ENCODE measurements around the gene MCTP1. TPM values are rescaled to one million over a fixed set of nuclear protein-coding genes. Genes with fewer than 3 reads are reported as not detected.

MCTP1 gene
- total and polyA plus RNA-seq, 2 experiments from 2014 or later, result 1.3 to 5.7 TPM

DNA sequence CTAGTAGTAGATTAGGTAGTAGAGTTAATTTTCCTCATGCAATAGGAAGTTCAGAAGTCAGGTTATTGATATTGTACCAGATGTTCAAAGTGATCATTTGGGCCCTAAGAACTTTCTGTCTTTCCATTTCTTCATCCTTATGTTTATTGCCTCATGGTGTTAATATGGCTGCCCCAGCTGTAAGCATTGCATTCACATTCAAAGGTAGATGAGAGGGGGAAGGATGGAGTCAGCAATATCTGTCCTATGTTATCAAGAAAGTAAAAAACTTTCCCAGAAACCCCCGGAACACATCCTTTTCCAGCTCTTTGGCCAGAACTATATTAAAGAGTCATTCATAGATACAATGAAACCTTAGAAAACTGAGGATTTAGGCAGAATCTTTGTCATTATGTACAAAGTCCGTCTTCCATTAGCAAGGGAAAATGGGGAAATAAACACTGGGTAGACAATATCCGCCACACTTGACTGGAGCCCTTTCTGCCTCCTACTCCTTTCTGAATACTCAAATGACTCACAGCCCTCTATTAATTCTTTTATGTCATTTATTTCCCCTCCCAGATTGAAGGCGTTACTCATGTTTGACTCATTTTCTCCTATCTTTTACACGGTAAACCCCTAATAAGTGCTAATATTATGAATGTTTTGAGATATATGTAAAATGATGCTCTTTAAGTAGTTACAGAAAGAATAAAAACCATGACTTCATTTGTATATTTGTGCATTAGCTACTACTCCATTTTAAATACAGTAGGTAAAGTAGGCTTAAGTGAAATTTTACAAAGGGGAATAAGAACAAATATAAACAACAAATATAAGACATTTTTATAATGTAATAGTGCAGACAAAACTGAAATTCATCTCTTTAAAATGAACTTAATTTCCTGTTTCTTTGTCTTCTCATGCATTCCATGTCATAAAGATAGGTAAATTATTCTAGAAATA, 538.8 kb downstream of the MCTP1 start:
- H2AFZ ChIP-seq, result no peak overlapping the region
- no peaks in the 10 kb centered on the region for H3K79me2 ChIP-seq
- H4K20me1 ChIP-seq (ENCODE audit: insufficient read depth, poor library complexity, severe bottlenecking), result no peaks in the 10 kb centered on the region
- no peak overlapping the region for H3K4me2 ChIP-seq
- DNase-seq (ENCODE audit: low spot score), result no peak
- H3K4me3 ChIP-seq, result no peak overlapping the region
- H3K36me3 ChIP-seq (replicated peaks; ENCODE audit: insufficient read depth, low read depth), result no peaks in the 10 kb centered on the region
- H3K27ac ChIP-seq, result no peak overlapping the region
- no peak for TF ChIP-seq EZH2phosphoT487 (IDR thresholded peaks at IDR 0.05; ENCODE audit: low read depth, severe bottlenecking, unreplicated experiment)
- no peak for TF ChIP-seq CTCF (IDR thresholded peaks at IDR 0.05; ENCODE audit: poor library complexity)
- TF ChIP-seq EZH2 (IDR thresholded peaks at IDR 0.05; ENCODE audit: borderline replicate concordance), result no peak
- 93% methylated on average over 5 of the region's 5 CpGs for WGBS (ENCODE audit: low lambda C conversion rate, missing lambda C conversion rate)
- no peaks in the 10 kb centered on the region for H3K27me3 ChIP-seq
- H3K9me3 ChIP-seq (ENCODE audit: low read depth), result no peaks in the 10 kb centered on the region
- no peaks in the 10 kb centered on the region for H3K9me2 ChIP-seq (replicated peaks; ENCODE audit: insufficient read depth)
- H3K4me1 ChIP-seq (ENCODE audit: insufficient read depth), result no peaks in the 10 kb centered on the region

DNA sequence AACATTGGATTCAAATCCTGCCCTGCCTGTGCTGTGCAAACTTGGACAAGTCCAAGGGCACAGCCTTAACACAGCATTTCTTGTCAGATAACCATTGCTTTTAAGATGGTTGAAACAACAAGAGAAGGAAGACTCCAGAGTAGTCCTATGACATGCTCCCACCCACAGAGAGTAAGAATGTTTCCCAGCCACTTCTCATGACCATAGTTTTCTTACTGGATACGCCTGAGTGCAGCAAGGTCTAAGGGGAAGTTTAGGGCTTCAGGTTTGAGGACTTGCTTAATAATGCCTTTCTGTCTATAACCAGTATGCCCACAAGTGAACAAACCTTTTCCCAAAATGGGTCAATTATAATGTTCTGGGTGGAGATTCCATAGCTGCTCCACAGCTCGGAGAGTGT, 540.0 kb downstream of the MCTP1 start:
- 57% methylated on average over 2 of the region's 2 CpGs for WGBS (ENCODE audit: low lambda C conversion rate, missing lambda C conversion rate)
- Histone ChIP-seq H3K9me3 (ENCODE audit: low read depth) (no peaks in the 10 kb centered on the region), H3K4me2 (no peak overlapping the region), H4K20me1 (ENCODE audit: insufficient read depth, poor library complexity, severe bottlenecking) (no peaks in the 10 kb centered on the region), H3K27ac (no peak overlapping the region), H3K9me2 (replicated peaks; ENCODE audit: insufficient read depth) (no peaks in the 10 kb centered on the region), H3K27me3 (no peaks in the 10 kb centered on the region), H3K4me3 (no peak overlapping the region), H3K4me1 (ENCODE audit: insufficient read depth) (no peaks in the 10 kb centered on the region), H2AFZ (no peak overlapping the region), H3K79me2 (no peaks in the 10 kb centered on the region), H3K36me3 (replicated peaks; ENCODE audit: insufficient read depth, low read depth) (no peaks in the 10 kb centered on the region)
- TF ChIP-seq EZH2phosphoT487 (IDR thresholded peaks at IDR 0.05; ENCODE audit: low read depth, severe bottlenecking, unreplicated experiment) (no peak), CTCF (IDR thresholded peaks at IDR 0.05; ENCODE audit: poor library complexity) (no peak), EZH2 (IDR thresholded peaks at IDR 0.05; ENCODE audit: borderline replicate concordance) (no peak)
- DNase-seq (ENCODE audit: low spot score), result no peak

DNA sequence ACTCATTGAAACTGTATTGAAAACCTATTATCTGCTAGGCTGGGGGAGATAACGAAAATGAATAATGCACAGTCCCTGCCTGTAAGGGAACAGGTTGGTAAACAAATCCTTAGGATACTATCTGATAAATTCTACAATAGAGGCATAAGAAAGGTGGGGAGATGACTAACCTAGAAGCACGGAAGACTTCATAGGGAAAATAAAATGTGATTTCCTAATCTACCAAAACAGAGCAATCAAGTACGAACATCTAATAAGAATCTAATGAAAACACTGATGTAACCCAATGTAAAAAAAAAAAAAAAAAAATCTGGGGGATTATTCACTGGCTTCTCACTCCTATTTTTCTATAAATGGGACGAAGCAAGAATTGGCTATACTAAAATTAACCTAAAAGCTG, 542.0 kb downstream of the MCTP1 start:
- H3K79me2 ChIP-seq, result no peaks in the 10 kb centered on the region
- H4K20me1 ChIP-seq (ENCODE audit: insufficient read depth, poor library complexity, severe bottlenecking), result no peaks in the 10 kb centered on the region
- no peak for TF ChIP-seq EZH2phosphoT487 (IDR thresholded peaks at IDR 0.05; ENCODE audit: low read depth, severe bottlenecking, unreplicated experiment)
- TF ChIP-seq CTCF (IDR thresholded peaks at IDR 0.05; ENCODE audit: poor library complexity), result no peak
- no peak for TF ChIP-seq EZH2 (IDR thresholded peaks at IDR 0.05; ENCODE audit: borderline replicate concordance)
- H3K4me1 ChIP-seq (ENCODE audit: insufficient read depth), result no peaks in the 10 kb centered on the region
- no peaks in the 10 kb centered on the region for H3K9me3 ChIP-seq (ENCODE audit: low read depth)
- H2AFZ ChIP-seq, result no peak overlapping the region
- no peak overlapping the region for H3K4me3 ChIP-seq
- 79% methylated on average over 4 of the region's 4 CpGs for WGBS (ENCODE audit: low lambda C conversion rate, missing lambda C conversion rate)
- no peaks in the 10 kb centered on the region for H3K36me3 ChIP-seq (replicated peaks; ENCODE audit: insufficient read depth, low read depth)
- no peaks in the 10 kb centered on the region for H3K27me3 ChIP-seq
- H3K4me2 ChIP-seq, result no peak overlapping the region
- H3K27ac ChIP-seq, result no peak overlapping the region
- DNase-seq (ENCODE audit: low spot score), result no peak
- no peaks in the 10 kb centered on the region for H3K9me2 ChIP-seq (replicated peaks; ENCODE audit: insufficient read depth)

Data from hepatocyte (in vitro differentiated cells).